ENCODE measurements around the gene ZYX.

ZYX gene

DNA sequence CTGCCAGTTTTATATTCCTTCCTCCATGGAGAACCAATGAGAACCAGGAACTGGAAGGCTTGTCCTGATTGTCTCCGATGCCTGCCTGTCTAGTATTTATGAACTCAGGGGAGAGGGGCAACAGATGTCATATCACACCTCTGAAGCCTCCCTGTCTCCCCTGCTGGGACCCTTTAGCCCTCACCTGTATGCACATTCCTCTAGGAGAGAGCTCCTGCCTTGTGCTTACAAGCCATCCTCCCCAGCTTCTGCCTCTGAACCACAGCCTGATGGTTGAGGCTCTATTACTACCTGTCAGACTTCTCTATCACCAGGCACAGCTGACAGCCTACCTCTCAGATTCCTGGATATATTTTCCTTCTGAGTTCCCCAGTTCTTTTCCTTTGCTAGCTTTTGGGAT is 12.8 kb upstream of the ZYX start:
- TF ChIP-seq, protein P1, sequence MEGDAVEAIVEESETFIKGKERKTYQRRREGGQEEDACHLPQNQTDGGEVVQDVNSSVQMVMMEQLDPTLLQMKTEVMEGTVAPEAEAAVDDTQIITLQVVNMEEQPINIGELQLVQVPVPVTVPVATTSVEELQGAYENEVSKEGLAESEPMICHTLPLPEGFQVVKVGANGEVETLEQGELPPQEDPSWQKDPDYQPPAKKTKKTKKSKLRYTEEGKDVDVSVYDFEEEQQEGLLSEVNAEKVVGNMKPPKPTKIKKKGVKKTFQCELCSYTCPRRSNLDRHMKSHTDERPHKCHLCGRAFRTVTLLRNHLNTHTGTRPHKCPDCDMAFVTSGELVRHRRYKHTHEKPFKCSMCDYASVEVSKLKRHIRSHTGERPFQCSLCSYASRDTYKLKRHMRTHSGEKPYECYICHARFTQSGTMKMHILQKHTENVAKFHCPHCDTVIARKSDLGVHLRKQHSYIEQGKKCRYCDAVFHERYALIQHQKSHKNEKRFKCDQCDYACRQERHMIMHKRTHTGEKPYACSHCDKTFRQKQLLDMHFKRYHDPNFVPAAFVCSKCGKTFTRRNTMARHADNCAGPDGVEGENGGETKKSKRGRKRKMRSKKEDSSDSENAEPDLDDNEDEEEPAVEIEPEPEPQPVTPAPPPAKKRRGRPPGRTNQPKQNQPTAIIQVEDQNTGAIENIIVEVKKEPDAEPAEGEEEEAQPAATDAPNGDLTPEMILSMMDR (IDR thresholded peaks at IDR 0.05; ENCODE audit: poor library complexity, severe bottlenecking) = no peak
- DNase-seq (ENCODE audit: low spot score) (no peak), ATAC-seq (ENCODE audit: low read depth) (no peak)
- H3K9me3 ChIP-seq (ENCODE audit: severe bottlenecking) = no peaks in the 10 kb centered on the region
- peaks cover 17% of the 10 kb centered on the region for H3K27me3 ChIP-seq (ENCODE audit: insufficient read depth, poor library complexity, severe bottlenecking)
- no peak overlapping the region for H3K4me3 ChIP-seq (ENCODE audit: severe bottlenecking)
- H3K36me3 ChIP-seq (ENCODE audit: low read depth) = no peaks in the 10 kb centered on the region
- peaks cover 17% of the 10 kb centered on the region for H3K4me1 ChIP-seq (ENCODE audit: insufficient read depth, poor library complexity, severe bottlenecking)
- no peak overlapping the region for H3K27ac ChIP-seq (ENCODE audit: poor library complexity, severe bottlenecking)

DNA sequence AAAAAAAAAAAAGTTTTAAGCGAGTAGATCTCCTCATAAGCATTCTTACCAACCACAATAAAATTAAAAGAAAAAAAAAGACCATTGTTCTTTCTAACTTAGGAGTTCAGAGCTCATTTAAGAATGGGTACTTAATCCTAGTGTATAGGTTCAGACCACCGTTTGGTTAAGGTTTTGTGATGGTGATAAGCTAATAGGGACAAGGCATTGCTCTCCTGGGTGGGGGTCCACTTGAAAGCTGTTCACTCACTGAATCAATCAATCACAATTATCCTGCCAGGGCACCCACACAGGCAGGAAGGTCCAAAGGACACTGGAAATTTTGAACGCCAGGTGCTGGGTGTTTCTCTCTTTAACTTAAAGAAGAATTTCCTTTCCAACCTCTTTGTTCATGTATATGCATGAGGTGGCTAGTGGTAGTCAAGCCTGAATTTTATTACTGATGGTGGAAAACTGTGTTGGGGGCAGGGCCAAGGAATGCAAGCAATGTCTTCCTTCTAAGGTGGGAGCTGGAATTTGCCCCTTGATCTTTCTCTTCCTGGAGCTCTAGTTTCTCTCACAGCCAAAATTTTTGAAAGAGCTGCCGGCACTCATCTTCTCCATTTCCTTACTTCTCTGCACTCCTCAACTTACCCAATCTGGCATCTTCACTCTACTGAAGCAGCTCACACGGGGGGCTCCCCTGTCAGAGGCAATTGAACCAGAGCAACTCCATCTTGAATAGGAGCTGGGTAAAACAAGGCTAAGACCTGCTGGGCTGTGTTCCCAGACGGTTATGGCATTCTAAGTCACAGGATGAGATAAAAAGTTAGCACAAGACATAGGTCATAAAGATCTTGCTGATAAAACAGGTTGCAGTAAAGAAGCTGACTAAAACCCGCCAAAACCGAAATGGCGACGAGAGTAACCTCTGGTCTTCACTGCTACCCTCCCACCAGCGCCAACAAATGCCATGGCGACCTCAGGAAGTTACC is 11.2 kb upstream of the ZYX start:
- DNase-seq (ENCODE audit: low spot score) (no peak), ATAC-seq (ENCODE audit: low read depth) (no peak)
- no peaks in the 10 kb centered on the region for H3K9me3 ChIP-seq (ENCODE audit: severe bottlenecking)
- H3K27ac ChIP-seq (ENCODE audit: poor library complexity, severe bottlenecking) = no peak overlapping the region
- no peaks in the 10 kb centered on the region for H3K36me3 ChIP-seq (ENCODE audit: low read depth)
- peaks cover 3% of the 10 kb centered on the region for H3K27me3 ChIP-seq (ENCODE audit: insufficient read depth, poor library complexity, severe bottlenecking)
- peaks cover 20% of the 10 kb centered on the region for H3K4me1 ChIP-seq (ENCODE audit: insufficient read depth, poor library complexity, severe bottlenecking)
- no peak overlapping the region for H3K4me3 ChIP-seq (ENCODE audit: severe bottlenecking)
- TF ChIP-seq, protein P1 (IDR thresholded peaks at IDR 0.05; ENCODE audit: poor library complexity, severe bottlenecking) = no peak

GRCh38 chr7:143372070-143372469 is 9.1 kb upstream of the ZYX start:
- DNase-seq (ENCODE audit: low spot score) = no peak
- Histone ChIP-seq H3K9me3 (ENCODE audit: severe bottlenecking) (no peaks in the 10 kb centered on the region), H3K27ac (ENCODE audit: poor library complexity, severe bottlenecking) (no peak overlapping the region), H3K4me1 (ENCODE audit: insufficient read depth, poor library complexity, severe bottlenecking) (peaks cover 26% of the 10 kb centered on the region), H3K36me3 (ENCODE audit: low read depth) (no peaks in the 10 kb centered on the region), H3K27me3 (ENCODE audit: insufficient read depth, poor library complexity, severe bottlenecking) (no peaks in the 10 kb centered on the region), H3K4me3 (ENCODE audit: severe bottlenecking) (no peak overlapping the region)
- peak; percentile 68 for ATAC-seq (ENCODE audit: low read depth)
- TF ChIP-seq, protein P1 (IDR thresholded peaks at IDR 0.05; ENCODE audit: poor library complexity, severe bottlenecking) = no peak

DNA sequence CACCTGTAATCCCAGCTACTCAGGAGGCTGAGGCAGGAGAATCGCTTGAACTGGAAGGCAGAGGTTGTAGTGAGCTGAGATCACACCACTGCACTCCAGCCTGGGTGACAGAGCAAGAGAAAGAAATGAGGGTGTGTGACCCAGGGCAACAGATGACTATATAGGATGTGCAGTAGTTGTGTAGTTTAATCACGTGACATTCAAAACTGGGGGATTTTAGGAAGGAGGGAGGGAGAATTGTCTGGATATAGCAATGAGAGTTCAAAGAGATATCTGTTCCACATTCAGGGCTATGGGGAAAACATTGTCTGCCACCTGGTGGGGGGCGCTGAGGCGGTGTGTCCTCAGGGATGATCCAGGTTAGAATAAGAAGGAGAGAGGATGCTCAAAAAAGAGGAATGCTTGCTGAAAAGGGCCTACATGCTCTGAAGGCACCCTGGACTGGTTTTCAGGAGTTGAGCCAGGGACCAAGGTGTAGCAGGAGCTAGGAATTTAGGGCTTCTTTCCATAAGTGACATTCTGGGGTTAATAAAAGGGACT is 7.8 kb upstream of the ZYX start:
- H3K9me3 ChIP-seq (ENCODE audit: severe bottlenecking) = no peaks in the 10 kb centered on the region
- no peaks in the 10 kb centered on the region for H3K27me3 ChIP-seq (ENCODE audit: insufficient read depth, poor library complexity, severe bottlenecking)
- no peak overlapping the region for H3K4me3 ChIP-seq (ENCODE audit: severe bottlenecking)
- peaks cover 21% of the 10 kb centered on the region for H3K4me1 ChIP-seq (ENCODE audit: insufficient read depth, poor library complexity, severe bottlenecking)
- TF ChIP-seq, protein P1 (IDR thresholded peaks at IDR 0.05; ENCODE audit: poor library complexity, severe bottlenecking) = peak; percentile 17
- ATAC-seq (ENCODE audit: low read depth) = no peak
- no peaks in the 10 kb centered on the region for H3K36me3 ChIP-seq (ENCODE audit: low read depth)
- no peak overlapping the region for H3K27ac ChIP-seq (ENCODE audit: poor library complexity, severe bottlenecking)
- DNase-seq (ENCODE audit: low spot score) = no peak

Measured in RWPE2 (cell line).